GM19328 (cell line): Measurements from ENCODE around the gene CABP7.

Experiments used
- ATAC-seq: cut with Tn5 transposase; IDR thresholded peaks from one replicate; pipeline ENCODE4 v1.9.1; 2021; ENCODE audit warnings: mild to moderate bottlenecking, moderate library complexity; ENCODE audit not compliant: unreplicated experiment

Gene CABP7

DNA sequence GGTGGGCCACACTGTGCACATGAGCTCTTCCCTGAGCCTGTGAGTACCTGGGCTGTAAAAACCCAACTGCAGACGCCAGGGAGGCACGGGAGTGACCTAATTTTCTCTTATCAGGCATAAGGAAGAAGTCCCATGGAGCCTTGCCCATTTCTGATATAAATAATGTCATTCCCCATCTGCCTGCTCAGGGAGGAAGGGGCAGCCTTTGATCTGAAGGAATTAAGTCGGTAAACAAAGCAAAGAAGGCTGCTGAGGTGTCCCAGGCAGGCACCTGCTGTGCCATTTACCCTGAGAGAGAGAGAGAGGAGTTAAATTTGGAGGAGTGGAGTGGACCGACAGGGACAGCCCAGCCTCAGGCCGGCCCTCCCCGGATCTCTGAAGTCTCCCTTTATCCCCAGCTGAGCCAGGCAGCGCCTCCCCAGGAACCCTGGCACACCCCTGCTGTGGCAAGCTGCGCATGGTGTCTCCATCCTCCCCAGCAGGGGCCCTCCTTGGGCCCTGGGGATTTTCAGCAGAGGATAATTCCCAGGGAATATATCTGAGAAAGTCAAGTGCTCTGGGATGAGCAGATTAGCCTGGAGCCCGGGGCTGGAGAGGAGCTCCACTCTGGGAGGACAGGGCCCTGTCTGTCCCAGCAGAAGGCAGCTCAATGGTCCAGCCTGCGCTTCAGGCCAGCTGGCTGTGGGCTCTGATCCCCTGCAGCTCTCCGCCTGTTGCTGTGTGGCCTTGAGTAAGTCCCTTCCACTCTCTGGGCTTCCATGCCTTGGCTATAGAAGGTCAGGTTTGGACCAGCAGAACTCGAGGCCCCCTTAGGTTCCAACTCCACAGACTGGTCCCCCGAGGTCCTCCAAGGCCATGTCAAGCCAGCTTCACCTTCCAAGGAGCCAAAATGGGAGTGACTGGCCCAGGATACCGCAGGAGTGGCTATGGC lies 17.5 kb upstream of the CABP7 start:
- ATAC-seq: no peak

DNA sequence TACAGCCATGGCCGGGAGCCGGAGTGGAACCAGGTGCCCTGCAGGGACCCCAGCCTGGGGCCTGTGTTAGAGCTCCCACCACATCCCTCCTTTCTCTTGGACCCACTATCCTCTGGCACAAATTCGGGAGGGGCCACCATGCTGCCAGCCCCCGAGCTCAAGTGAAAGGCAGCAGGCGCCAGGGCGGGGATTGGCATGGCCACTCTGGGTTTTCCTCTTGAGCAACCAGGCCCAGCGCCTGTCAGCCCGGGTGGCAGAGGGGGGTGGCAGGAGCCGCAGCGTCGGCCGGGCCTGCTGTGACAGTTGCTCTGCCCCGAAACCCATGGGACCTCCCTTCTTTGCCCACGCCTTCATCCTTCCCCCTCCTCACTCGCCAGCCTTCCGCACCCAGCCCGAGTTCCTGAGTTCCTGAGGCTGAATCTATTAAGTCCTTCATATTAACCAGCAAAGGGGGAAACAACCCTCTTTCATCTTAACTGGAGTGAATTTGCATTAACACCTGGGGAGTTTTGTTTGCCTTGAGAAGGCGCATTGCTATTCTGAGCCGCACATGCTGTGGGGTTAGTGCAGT lies 16.8 kb upstream of the CABP7 start:
- no peak for ATAC-seq

DNA sequence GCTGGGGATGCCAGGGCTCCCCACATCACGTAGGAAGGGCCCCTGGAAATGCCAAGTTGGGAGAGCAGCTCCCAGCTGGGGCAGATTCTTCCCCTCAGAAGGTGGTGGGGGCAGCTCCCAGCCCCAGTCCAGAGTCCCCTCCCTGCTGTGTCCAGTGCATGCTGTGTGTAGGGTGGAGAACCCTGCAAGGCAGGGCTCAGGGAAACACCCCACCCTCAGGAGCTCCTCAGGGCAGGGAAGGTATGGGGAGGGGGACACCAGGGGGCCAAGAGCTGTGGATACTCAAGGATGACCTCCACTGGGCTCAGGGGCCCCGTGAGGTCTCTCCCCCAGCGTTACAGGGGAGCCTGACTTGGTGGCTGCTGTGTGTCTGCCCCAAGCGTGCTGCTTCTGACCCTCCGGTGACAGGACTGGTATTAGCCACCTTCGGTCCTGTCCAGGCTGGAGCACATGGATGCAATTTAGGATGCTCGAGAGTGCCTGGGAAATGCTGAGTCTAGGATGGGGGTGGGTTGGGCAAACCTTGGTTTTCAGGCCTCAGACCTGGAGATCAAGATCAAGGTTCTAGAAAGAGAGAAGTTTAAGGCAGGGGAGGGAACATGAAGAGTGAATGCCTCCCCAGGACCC lies 16.1 kb upstream of the CABP7 start:
- ATAC-seq: no peak

DNA sequence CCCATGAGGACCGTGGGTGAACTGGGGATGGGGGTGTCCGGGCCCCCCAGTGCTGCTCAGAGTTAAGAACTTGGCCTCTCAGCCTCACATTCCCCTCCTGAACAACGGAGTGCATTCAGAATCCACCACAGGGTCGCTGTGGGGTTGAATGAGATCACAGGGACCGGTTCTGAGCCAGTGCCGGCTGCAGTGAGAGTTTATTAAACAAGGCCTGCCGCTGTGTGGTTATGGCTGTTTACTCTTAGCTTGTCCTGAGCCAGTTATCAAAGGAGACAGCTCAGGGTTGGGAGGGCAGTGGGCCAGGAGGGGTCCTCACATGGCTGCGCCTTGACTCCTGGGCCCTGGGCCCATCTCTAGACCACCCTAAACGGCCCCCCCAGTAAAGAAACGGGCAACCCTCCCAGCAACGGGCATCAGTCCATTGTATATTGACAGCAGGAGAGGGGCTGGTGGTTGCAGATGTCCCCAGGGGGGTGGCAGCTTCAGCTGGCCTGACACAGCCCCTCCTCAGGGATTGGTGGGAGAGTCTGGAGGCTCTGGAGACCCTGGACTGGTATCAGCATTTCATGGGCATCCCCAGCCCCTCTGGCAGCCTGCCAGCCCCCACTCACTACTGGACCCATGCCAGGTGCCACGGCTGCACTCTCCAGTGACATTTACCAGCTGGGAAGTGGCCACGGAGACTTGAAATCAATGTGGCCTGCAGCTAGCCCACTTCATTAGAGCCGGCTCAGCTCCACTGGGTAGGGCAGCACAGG lies 15.1 kb upstream of the CABP7 start:
- ATAC-seq: no peak

DNA sequence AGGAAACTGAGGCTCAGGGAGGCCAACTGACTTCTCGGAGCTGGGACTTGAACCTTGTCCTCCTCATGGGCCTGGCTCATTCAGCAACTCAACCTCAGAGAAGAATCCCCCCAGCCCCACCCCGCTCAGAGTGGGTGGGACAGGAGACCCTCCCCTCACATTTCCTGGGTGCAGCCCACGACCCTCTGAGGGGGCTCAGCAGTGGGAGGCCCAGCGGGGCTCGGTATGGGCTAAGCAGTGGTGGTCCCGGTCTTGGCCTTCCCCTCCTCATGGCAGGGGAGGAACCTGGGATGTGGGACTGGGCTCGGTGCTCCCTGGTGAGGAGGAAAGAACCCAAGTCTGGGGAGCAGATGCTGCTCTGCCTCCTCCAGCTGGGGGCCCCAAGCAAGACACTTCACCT lies 14.2 kb upstream of the CABP7 start:
- ATAC-seq: no peak

DNA sequence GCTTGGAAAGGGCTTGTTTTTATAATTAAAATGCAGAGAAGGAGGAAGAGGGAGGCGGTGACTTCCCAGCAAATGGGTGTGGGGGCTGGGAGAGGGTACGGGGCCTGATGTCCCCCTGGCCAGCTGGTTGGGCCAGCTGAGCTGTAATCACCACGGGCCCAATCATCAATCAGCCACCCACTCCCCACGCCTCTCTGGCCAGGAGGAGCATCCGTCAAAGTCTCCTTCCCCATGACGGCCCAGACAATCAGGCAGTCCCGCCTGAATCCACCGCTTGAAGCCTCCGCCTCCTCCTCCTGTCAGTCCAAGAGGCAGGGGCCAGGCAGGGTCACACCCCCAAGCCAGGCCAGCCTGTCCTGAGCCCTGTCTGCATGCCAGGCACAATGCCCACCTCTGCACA lies 13.3 kb upstream of the CABP7 start:
- no peak for ATAC-seq

DNA sequence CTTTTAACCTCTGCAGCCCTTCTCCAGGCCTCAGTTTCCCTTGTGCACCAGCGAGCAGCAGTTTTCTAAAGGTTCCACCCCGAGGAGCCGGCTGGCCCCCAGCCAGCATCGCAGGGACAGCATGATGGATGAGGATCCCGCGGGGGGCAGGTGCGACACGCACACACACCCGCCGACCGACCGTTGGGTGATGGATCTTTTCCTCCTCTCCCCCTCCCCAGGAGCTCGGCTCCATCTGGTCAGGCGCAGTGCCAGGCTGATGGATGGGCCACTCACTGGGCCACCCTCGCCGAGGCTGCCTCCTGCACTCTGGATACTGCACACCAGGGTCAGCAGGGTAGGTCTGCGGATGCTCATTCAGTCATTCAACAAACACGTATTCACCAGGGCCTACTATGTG lies 12.8 kb upstream of the CABP7 start:
- ATAC-seq: no peak

DNA sequence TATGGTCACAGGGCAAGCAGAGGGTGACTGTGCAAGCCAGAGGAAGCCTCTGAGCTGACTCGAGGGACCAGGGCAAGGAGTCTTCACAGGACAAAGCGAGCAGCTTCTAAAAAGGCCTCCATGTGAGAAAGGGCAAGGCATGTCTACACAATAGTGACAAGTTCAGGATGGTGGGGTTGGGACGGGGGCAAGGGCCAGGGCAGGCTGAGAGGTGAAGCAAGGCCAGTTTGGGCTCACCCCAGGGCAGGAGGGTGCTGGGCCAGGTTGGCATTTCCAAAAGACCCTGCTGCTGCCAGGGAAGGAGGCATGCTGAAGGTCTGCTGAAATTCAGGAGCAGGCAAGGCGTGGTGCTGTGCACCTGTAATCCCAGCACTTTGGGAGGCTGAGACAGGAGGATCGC lies 12.3 kb upstream of the CABP7 start:
- ATAC-seq: no peak

DNA sequence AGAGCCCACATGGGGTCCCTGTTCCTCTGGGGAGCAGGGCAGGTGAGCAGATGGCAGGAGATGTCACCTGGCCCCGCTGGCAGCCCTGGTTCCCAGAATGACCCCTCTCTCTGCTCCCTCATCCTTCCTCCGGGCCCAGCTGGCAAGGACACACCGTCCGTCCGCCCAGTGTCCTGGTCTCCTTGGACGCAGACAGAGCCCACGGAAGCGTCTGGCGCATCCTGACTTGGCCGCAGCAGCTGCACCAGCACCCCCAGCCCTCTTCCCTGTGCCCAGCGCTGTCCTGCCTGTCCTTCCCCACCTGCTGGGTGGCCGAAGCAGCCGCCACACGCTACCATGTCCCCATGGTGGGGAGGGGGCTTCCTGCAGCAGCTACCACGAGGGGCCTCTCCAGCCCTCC lies 9.6 kb upstream of the CABP7 start:
- ATAC-seq: no peak

DNA sequence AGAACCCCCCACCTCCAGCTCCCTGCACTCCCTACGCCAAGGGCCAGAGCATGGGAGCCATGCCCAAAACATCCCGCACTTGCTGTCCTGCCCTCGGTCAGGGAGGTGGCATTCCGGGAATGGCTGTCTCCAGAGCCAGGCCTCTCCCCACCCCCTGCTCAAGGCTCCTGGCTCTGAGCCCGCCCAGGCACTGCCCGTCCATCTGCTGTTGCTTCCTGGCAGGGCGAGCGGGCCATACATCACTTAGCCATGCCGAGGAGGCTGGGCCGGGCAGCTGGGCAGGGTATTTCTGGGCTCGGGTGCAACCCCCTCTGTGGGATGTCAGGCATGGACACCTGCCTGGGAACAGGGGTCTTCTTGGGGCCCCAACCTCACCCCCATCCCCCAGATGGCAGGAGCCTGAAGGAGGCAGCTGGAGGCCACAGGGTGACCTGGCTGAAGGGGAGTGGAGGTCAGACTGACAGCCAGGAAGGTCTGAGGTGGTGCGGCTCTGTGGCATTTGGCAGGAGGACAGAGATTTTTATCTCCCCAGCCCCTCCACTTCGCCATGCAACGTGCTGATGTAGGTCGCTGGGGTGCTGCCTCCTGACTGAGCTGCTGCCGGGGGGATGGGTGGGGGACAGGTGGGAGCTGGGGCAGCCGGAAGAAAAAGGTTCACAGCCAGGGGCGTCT lies 8.7 kb upstream of the CABP7 start:
- no peak for ATAC-seq

DNA sequence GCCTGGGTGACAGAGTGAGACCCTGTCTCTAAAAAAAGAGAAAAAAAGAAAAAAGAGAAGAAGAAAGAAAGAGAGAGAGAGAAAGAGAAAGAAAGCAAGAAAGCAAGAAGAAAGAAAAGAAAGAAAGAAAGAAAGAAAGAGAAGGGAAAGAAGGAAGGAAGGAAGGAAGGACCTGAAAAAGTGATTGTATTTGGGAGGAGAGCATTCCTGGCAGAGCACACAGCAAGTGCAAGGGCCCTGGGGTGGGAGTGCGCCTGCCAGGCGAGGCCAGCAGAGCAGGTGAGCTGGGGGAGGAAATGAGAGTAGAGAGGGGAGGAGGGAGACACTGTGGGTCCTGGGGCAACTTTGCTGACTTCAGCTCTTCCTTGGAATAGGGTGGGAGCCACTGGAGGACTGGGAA lies 7.7 kb upstream of the CABP7 start:
- no peak for ATAC-seq

DNA sequence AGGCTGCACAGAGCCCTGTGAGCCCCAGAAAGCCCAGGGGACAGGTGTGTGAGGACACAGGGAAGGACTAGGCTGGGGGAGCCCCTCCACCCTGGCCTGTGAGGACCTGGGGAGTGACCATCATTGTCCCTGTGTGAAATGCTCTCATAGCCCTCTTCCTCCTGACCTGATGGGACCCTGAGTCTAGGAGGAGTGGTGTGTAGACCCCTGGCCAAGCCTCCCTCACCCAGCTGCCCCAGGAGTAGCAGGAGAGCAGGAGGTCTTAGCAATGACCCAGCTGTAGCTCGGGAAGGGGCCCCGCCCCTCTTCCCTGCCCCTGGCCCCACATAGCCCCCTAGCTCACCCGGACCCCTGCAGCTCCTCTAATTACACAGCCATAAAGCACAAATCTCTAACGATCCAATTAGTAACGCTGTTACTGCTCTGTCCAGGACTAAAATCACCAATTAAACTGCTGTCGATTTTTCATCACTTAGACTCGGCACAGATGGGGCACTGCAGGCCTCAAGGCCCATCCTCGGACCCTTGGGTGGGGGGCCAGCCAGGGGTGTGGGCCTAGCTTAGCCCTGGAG lies 6.6 kb upstream of the CABP7 start:
- no peak for ATAC-seq

DNA sequence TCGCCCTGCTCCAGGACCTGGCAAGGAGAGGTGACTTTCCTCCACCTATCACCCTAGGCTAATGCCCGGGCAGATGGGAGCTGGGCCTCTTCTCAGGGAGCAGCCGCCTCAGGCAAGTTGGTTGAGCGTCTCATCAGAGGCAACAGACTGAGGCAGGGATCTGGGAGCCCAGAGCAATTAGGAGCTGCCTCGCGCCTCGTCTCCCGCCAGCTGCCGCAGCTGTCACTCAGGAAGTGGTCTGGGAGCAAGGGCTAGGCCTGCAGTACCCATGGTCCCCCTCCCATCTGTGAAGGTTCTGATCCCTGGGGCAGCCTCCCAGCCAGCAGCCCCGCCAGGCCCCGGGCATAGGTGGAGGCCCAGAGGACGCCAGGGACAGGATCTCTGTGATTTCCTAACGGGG lies 4.6 kb upstream of the CABP7 start:
- no peak for ATAC-seq

DNA sequence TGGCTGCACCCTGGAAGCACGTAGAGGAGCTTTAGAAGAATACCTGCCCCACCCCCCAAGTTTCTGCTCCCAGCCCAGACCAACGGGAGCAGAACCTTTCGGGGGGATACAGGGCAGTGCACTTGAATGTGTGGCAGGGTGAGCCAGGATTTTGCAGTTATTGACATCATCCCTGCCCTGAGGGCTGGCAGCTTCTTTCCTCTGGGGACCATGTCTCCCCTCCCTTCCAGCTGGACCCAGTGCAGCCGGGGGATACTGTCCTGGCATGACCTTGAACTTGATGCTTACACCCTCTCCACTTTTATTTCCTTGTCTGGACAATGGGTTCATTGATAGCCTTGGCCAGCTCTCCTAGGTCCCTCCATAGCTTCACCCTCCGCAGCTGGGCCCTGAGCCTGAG lies 4.1 kb upstream of the CABP7 start:
- ATAC-seq: no peak

DNA sequence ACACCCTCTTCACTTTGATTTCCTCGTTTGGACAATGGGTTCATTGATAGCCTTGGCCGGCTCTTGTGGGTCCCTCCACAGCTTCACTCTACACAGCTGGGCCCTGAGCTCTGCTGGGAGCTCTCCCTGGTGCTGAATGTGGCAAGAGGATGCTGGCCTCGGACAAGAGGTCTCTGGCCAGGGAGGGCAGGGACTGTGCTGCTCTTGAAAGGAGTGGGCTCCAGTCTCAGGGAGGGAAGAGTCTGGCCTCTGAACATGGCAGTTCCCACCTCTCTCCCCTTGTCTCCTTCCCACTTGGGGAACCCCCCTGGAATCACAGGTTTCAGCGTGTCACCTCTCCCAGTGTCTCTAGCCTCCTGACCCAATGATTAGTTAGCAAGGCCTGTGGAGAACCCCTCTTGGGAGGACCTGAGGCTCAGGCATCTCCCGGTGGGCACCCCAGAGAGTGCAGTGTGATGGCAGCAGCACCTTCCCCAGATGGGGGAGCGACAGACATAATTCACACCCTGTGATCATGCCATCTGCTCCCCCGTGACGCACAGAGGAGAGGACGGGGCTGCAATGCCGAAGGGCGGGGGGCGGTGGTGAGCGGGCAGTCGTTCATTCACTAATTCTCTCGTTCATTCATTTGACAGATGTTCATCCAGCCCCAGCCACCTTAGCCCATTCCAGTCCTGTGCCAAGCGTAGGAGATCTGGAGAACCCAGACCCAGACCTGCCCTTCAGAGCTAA lies 2.8 kb upstream of the CABP7 start:
- no peak for ATAC-seq

DNA sequence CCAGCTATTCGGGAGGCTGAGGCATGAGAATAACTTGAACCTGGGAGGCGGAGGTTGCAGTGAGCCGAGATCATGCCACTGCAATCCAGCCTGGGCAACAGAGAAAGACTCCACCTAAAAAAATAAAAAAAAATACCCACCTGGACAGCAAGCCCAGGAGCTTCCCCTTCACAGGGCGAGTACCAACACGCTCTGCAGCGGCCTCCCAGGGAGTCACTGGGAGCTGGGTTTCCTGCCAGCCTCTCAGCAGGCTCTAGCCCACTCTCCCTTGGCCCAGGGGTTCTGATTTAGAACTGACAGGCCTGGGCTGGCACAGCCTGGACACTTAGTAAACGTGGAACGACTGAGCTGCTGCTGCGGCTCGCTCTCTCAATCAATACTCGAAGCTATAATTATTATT lies 2.0 kb upstream of the CABP7 start:
- ATAC-seq: no peak

DNA sequence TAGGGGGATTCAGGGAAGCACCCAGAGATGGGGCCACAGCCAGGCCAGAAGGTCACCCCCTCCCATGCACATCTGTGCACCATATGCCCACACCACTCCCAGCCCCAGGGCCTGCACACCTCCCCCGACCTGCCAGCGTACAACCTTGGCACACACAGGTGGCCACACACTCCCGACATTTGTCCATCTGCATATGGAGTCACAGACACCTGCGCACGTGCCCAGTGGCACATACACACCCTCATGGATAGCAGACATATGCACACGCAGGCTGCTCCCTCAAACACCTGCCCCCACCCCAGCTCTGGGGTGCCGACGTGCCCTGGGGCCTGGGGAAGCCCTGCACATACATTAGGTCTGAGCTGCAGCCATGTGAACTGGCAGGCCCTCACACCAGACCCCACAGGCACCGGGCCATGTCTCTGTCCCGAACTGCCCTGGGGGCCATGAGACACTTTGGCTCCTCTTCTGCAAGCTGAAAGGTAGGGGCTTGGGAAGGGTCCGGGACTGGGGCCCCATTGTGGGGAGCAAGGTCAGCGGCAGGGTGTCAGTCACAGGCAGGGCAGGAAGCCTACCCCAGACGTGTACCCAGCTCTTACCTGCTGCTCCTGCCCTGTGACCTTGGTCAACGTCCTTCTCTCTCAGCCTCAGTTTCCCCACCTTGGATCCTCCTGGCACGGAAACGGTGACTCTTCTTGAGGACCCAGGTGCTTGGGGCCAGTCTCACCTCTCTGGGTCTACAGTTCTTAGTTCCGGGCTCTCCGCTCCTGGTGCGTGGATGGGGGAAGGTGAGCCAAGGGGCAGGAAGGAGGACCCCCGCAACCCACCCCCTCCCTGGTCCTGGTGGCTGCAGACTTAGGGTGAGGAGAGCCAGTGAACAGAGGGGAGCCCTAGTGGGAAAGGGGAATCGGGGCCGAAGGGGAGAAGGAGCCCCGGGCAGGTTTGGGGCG lies 579 bp upstream of the CABP7 start:
- no peak for ATAC-seq

DNA sequence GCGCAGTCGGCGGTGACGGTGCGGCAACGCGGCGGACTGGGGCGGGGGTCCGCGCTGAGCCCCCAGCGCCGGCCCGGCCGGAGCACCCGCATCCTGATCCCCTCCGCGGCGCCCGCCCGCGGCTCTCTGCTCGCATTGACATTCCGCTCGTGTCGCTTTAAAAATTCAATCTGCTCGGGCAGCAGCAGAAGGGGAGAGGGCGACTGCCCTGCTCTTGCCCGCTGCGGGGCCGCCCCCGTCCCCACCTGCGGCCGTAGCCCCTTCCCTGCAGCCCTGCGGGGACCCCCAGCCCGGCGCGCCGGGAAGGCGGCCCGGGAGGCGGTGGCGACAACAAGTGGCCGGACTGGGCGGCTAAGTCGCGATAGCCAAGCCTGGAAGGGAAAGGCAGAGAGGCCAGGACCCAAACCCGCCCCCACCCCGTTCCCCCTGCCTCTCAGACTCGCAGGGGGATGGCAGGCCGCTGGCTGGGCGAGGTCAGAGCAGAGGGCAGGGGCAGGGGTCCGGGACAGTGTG lies 1.1 kb downstream of the CABP7 start:
- no peak for ATAC-seq

DNA sequence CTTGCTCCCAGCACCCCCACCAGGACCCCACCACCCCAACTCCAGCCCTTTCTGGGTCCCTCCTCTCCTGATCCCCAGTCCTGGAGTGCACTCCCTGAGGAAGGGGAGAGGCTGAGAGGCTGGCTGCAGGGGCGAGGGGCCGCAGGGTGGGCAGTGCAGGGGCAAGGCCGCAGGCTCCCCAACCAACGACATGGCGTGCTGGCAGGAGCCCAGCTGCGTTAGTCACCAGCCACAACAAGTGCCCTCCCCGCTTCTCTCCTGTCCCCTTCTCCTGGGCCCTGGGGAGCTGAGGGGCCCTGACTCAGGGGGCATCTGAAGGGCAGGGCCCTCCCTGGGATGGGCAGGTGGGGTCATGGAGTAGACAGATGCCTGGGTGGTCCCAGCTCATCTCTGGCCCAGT lies 2.3 kb downstream of the CABP7 start:
- no peak for ATAC-seq
